Stimulated activated CD4-positive, alpha-beta T cell treated with anti-CD3 and anti-CD28 coated beads, Interleukin-2, amount 100 ng/mL, for 48 hours (primary cell): ENCODE data around the gene ZP4.

ENCODE experiments used
- DNase-seq, 2 donors: peaks; one replicate each; pipeline ENCODE4 v3.0.0-alpha.2; 2020

Gene ZP4

DNA sequence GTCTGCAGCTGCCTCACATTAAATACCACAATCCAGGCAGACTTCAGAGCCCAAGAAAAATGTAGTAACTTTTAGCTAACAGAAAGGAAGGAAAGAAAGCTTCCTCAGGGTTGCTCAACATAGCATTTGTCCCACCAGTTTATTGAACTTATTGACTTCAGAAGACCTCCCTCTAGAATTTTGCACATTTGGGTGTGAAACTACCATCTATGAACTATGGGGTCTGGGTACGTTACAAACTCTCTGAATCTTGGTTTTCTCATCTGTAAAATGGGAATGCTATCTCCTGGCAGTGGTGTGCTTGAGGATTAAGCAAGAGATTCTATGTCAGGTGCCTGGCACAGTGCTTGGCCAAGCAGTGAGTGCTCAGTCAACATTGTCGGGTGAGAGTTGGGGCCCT, at the start of gene ZP4:
Gene ZP4 (minus strand): TSS at position 101 of the 400 bp plus-strand sequence. CDS start 287 bp downstream, outside the sequence.
- DNase-seq: no peak

DNA sequence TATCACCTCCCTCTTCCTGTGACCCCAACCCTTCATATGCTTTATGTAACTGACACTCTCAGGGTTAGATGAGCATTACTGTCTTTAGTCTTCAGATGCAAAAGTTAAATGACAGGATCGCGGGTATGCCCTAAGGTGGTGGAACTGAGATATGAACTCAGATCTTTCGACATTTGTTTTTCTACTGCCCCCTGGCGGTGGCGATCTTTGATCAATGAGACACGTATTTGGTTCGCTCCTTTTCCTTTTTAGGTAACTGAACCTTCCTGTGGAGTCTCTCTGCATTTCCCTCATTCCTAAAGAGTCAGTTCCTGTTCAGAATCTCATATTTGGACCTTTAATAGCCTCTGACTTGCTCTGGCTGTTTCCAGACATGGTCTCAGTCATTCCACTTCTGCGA, 47.8 kb upstream of the ZP4 start:
- DNase-seq: no peak

DNA sequence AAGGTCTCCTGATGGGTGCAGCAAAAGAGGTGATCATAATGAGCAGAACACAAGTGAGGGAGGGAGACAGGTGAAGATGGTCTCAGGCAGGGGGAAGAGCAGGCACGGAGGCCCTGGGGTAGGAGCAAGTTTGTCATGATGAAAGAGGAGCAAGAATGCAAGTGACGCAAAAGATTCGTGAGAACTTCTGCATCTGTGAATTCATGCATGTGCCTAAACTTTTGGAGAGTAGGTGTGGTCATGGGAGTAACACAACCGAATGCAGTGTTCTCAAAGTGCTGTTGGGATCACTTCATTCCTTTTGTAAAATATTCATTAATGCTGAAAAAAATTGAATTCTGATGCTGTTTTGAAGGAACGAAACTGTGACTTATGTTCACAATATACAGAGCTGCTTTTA, 47.3 kb upstream of the ZP4 start:
- DNase-seq: no peak

DNA sequence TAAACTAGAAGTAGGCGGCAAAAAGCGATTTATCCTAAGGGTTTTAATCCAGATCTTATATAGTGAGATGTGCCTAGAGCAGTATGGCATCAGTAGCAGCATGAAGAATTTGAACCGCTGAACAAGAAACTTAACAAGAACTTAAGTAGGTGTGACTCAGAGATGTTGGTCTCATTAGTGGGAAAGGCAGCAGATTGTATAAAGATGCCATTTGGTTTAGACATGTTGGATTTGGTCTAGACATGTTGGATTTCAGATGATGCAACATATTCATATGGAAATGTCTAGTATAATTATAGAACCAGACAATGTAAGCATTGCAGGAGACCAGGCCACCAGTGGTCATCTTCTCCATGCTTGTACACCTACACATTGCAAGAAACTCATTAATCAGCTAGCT, 42.1 kb upstream of the ZP4 start:
- no peak for DNase-seq

DNA sequence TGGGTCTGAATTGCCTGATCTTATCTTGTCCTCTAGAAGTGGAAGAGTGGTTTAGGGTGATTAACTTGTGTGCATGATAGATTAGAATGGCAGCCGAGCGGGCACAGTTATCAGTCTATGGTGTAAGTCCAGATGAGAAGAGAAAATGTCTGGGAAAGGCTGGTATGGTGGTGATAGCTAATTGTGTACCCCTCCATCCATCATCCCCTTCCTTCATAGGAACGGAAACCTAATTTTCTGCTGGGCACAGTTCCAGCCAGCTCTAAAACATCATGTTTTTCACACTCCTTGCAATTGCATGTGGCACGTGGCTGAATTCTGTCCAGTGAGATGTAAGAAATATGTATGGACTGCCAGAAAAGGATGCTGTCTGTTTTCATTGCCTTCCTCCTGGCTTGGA, 40.9 kb upstream of the ZP4 start:
- no peak for DNase-seq

GRCh38 chr1:237927198-237927597, 36.5 kb upstream of the ZP4 start:
- DNase-seq: no peak

- DNase-seq: no peak
Measured at GRCh38 chr1:237921306-237921705, 30.6 kb upstream of the ZP4 start.

GRCh38 chr1:237913345-237913744, 22.6 kb upstream of the ZP4 start:
- no peak for DNase-seq

DNA sequence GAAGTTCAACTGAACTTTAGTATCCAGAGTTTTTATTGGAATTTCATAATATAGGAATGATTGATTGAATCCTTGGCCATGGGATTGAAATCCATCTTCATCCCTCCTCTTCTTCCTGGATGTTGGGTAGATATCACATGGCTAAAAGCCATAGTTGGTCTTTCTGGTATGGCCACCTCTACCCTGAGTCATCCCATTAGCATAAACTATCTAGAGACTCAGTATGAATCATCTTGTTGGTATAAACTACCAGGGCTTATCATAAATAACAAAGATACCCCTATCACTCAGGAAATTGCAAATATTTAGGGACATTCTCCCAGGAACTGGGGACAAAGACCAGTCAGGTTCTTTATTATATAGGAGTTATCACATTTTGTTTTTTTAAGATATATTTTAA, 21.2 kb upstream of the ZP4 start:
- DNase-seq: no peak

DNA sequence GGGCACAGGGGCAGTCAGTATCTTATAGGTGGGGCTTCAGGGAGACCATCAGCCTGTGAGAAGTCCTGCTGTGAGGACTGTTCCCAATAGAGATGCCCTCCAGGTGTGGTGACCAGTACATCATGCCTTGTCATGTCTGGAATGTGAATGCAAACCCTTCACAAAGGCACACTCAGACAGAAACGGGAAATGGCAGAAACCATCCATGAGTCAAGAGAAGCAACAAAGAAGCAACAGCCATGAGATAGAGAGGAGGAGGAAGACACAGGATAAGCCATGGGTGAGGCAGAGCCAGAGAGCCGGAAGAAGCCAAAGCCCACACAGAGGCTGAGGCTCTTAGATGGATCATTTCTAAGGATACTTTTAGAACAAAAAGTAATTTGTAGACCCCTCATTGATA, 20.1 kb upstream of the ZP4 start:
- no peak for DNase-seq

GRCh38 chr1:237903961-237904360, 13.2 kb upstream of the ZP4 start:
- DNase-seq: no peak

- no peak for DNase-seq
Measured at GRCh38 chr1:237902960-237903743, 12.4 kb upstream of the ZP4 start.

GRCh38 chr1:237901299-237901934, 10.7 kb upstream of the ZP4 start:
- DNase-seq: no peak

DNA sequence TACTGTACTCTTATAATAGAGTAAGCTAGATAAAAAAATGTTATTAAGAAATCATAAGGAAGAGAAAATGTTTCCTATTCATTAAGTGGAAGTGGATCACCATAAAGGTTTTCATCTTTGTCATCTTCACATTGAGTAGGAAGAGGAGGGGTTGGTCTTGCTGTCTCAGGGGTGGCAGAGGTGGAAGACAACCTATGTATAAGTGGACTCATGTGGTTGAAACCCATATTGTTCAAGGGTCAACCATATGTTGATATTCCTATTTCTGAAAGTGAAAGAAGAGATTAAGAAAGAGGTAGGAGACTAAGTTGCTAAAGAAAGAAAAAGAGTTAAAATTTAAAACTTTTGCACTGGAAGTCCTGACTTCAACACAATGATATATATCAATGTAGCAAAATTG, 4.9 kb upstream of the ZP4 start:
- DNase-seq: no peak

- DNase-seq: no peak
Measured at GRCh38 chr1:237894131-237894530, 3.4 kb upstream of the ZP4 start.

DNA sequence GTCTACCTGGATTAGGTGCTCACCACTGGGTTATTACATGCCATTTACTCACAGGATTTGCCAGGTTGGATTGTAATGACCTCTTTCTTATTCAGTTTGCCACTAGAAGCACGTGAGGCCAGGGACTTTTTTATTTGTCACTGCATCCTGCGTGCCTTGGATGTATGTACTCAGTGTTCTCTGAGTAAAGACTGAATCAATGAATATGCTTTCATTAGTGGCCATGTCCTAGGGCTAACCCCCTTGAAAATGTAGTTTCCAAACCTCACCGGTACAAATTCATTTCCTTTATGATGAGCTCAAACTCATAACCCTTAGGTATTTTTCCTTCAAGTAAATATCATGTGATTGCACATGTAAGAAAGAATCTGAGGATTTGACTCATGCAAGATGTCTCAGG, 1.3 kb upstream of the ZP4 start:
- no peak for DNase-seq

DNA sequence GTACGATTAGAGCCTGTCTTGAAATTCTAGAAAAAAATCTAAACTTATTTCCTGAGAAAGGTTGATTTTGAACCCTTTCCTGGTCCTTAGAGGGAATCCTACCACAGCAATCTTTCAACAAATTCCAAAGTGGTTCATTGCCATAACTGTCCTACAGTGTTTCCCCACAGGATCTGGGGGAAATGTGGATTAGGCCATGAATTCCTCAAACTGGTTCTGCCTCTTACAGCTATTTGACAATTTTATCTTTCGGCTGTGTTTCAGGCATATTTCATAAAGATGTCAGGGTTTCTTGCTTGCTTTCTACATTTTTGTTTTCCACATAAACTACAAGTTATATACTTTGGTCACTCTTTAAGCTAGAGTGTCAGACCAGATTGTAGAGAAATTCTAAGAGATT, 544 bp upstream of the ZP4 start:
- no peak for DNase-seq

- no peak for DNase-seq
Measured at GRCh38 chr1:237890416-237890815, 306 bp downstream of the ZP4 start.

GRCh38 chr1:237888143-237888542, 2.6 kb downstream of the ZP4 start:
- no peak for DNase-seq

DNA sequence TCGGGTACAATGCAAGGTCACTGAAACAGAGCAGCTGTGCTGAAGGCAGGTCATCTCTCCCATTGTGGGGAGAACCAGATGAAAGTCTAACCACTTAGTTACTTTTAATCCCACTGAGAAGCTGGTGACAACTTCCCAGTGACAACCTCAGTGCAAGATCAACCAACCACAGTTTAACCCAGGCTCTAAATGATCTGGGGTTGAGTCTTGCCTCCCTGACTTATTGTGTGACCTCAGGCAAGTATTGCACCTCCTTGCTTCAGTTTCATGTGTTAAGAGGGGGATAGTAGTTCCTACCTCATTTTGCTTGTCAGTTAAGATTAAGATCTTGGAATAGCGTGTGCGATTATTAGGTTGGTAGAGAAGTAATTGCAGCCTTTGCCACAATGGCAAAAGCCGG, 3.2 kb downstream of the ZP4 start:
- no peak for DNase-seq

GRCh38 chr1:237884237-237884636, 6.5 kb downstream of the ZP4 start:
- no peak for DNase-seq

DNA sequence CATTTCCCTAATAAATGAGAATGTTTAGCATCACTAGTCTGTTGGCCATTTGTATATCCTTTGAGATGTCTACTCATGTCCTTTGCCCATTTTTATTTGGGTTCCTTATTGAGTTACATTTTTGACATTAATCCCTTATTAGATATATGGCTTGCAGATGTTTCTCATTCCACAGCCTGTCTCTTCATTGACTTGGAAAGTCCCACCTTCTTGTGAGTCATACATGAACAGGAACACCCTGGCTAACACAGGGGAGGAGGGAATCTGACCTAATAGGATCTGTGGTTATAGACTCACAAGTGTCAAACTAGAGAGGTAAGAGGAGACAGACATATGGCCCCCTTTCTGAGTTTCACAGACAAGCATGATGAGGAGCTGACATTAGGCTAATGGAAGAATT, 11.5 kb downstream of the ZP4 start:
- no peak for DNase-seq

DNA sequence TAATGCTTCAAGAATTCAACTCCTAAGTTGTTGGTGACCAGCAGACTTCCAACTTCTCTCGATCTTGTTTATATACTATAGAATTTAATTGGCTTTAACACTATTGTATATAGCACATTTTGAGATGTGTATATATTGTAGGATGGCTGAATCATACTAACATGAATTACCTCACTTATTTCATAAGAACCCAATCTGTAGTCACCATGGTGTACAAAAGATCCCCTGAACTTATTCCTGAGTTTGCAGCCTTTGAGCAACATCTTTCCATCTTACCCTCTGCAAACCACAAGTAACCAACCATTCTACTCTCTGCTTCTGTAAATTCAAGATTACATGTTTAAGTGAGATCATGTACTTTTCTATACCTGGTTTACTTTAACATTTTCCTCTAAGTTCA, 12.3 kb downstream of the ZP4 start:
- no peak for DNase-seq

DNA sequence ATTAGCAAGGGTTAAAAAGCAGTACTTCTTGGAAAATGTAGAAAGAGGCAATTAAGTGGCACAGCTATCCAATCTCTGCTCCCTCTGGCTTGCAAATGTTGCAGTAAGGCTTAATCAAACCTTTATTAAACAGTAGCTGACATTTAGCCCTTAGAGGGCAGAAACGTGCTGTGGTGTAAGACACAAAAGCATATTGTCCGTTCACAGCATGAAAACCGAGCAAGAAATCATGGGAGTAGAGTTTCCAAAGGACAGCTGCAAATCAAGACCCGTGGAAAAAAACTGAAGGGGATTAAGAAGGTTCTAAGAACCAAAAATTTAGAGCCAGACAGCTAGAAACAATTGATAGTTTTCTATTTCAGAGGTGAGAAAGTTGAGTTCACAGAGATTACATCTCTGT, 13.1 kb downstream of the ZP4 start:
- DNase-seq: no peak

DNA sequence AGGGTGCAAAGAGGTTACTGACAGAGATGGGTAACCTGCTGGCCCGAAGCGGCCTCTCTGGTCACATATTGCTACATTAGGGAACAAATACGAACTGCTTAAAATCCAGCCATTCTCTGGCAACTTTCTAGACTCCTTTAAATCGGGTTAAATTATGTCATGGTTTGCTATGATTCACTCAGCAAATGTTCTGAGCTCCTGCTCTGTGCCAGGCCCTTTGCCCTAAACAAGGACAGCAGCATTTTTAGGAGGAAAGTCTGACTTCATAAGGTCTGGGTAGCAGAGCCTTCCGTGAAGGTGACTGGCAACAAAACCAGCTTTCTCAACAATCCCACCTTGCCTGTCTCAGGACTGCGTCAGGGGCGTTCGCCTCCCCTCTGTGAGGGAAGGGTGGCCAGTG, 15.4 kb downstream of the ZP4 start:
- DNase-seq: no peak
